Inflammatory macrophage treated with lipopolysaccharide for 1 hour (primary cell): Measurements from ENCODE around the gene RPS6KA3.
"Not testable (repeated sequence)": the region's sequence is repeated elsewhere in the genome, so short reads cannot be mapped to it uniquely, and the experiment has no call there.

Source experiments
- DNase-seq, 2 donors: peaks; one replicate each; pipeline ENCODE4 v3.0.0-alpha.2; 2020 to 2022

Gene RPS6KA3

DNA sequence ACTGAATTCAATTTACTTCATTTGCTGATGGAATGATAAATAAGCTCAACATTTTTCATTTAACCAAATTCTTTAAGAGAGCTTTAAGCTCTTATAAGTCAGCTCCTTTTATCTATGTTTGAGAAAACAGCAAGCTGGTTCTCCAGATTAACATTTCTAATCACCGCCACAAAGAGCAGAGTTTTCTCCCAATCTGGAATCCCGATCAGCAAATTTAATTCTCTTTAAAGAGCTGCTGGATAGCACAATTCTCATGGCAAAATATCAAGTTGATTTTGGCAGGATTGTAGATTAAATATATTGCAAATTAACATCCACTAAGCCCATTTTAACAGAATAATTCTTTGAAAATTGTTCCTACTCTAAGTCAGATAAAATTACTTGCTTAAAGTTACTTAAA, 48.8 kb downstream of the RPS6KA3 start:
- DNase-seq = no peak

DNA sequence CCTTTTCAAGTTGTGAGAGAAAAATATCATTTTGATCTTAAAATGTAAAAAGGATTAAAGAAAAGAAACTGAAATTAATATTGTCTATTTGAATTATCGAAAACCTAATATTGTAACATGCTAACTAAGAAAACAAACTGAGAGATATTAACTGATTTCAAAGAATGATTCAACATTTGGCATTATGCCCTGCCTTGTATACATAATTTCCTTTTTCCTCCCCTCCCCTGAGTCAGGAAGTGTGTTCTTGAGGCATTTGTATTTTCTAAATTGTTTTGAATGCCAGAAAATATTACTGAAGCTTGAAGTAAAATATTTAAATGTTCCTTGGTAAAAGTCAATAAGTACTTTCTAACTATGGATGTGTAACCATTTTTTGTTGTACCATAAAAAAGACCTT, 49.4 kb downstream of the RPS6KA3 start:
- DNase-seq = peak; percentile 28 to 66

DNA sequence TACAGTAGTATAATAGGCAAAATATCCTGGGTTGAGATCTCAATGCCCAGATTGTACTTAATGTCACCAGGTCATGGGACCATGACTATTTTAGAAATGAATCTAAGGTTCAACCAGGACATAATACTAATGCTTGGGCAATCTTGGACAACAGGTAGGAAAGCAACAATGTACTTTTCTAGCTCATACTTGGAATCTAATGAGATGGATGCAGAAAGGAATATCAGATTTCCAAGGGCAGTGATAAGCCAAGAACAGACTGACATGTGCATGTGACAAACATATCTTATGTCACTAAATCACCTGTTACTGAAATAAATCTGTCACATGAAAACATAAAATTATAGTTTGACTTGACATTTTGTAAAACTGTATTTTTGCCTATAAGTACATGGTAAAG, 51.1 kb downstream of the RPS6KA3 start:
- DNase-seq = no peak

DNA sequence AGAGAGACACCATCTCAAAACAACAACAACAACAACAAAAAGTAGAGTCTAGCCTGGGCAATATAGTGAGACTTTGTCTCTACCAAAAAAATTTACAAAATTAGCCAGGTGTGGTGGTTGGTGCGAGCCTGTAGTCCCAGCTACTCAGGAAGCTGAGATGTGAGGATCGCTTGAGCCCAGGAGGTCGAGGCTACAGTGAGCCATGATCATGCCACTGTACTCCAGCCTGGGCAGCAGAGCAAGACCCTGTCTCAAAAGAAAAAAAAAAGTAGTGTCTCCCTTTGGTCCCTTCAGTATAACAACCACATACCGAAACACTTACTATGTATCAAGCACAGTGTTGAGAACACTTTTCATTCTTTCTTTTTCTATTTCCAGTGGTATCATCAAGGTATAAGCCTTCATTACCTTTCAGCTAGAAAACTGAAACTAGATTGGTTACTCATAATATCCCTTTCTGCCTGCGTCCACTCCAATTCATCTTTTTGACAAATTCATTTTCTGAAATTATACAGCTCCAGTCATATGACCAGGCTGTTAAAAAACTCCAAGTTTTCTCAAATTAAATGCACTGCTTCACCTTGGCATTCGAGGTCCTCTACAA, 54.1 kb downstream of the RPS6KA3 start:
- DNase-seq = no peak

DNA sequence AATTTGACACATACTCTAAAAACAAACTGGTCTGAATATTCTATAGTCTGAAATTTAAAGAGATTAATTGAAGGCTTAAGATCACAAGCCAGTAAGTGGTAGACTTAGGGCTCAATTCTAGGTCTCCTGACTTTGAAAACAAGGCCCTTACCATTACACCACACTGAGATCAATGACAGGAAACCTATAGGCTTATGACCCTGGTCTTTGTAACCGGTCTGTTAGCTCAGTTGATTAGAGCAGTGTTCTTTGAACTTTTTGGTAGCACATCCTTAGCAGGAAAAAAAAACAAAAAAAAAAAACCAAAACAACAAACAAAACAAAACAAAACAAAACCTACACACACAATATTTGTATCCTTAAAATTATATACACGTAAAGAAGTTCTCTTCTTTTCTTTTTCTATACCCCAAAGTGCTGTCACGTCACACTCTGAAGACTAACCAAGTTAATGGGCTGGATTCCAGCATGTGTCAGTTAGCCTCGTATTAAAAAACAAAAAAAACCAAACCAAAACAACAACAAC, 55.4 kb downstream of the RPS6KA3 start:
- no peak for DNase-seq

DNA sequence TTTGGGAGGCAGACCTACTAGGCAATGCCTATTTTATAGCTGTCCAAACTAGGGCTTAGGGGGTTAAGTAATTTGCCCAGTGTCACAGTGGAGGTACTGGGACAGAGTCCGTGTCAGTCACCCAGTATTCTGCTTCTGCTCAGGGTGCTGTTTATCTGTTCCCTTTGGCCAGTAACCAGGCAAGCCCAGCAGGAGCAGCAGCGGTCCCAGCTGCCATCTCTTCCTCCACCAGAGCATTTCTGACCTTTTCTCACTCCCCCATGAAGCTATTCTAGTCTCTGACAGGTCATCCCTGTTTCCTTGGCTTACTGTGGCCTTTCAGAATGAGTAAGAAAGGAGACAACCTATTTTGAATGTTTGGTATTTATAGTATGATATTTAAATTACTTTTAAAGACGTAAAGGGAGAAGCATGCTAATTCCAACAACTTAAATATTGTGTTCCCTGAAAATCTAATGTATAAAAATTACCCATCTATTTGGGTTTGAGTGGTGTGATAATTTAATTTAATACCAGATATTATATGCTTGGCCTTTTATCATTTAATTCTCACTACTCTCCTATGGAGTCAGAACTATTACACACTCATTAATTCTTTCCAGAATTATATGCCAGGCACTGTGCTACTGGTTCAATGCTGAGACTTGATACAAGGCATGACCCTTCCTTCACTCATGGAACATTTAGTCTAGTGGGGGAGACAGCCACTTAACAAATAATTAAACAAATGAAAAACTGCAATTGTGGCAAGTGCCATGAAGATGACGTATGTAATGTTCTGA, 60.6 kb downstream of the RPS6KA3 start:
- DNase-seq = no peak

DNA sequence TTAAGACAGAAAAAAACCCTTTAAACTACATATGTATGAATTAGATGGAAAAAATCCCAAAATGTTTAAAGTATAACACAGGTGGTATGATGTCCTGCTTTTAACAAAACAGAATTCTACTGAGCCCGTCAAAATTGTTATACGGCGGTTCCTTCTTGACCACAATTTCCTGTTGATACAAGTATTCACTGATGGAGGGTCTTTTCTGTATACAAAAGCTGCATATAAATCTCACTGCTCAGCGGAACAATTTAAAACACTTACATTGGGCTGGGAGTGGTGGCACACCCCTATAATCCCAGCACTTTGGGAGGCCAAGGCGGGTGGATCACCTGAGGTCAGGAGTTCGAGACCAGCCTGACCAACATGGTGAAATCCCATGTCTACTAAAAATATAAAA, 62.4 kb downstream of the RPS6KA3 start:
- no peak for DNase-seq

DNA sequence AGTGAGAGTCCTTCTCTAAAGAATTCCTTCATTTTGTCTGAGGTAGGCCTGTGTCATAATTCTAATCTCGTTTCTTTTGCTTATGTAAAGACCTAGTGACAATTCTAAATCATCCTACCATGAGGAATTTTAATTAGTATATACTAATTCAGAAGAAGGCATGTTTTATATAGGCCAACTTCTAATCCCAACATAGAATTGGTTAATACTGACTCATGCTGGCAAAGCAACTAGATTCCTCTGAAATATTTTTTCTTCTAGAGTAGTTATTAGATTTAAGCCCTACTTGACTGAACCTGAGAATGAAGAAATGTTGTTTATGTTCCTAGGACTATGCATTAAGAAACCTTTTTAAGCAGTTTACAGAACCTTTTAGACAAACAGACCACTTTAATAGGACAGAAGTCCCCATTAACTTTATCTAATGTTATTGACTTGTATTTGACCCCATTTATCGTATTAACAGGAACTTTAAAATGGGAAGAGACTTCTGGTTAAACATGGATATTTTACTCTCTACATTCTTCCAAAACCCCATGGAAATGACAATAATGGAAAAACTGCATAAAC, 69.0 kb downstream of the RPS6KA3 start:
- no peak for DNase-seq

DNA sequence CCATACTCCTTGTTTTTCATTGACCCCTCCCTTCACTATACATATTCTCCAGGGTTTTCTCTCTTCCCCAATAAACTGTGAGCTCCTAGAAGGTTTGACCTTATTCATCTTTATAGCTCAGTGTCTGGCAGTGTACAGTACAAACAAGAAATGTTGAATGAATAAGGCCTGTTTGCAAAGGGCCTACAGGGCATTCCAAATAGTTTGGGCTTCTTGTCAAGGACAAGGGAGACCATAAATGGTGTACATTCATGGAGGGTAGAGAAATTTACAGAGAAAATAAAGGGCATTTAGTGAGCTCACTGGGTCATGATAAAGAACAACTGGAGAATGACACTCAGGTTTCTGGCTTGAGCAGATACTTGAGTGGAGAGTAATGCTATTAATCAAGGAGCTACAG, 77.5 kb downstream of the RPS6KA3 start:
- DNase-seq = no peak

DNA sequence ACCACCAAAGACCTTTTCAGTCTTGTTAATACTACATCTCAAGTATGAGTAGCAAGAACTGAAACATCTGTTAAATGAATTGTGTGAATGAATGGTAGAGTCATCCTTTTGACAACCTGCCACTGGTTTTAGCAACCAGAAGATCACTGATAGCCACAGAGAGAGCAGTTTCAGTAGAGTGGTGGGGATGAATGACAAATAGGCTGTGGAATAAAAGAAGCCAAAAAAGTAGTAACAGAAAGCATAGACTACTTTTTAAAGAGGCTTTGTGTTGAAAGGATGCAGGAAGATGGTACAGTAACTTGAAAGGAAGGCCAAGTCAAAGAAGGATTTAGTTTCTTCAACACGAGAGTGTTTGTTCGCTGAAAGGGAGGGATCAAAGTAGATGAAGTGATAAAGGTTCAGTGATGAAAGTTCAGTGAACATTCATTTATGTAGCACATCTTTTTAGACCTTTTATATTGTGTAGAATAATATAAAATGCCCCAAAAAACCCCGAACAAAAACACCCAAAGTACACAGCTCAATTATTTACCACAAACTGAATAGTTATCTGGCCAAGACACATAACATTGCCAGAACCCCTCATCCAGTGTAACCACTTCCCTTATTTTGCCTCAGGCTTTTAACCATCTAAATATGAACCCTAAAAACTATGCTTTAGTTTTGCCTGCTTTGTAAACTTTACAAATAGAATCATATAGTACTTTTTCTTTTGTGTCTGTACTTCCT, 84.9 kb downstream of the RPS6KA3 start:
- no peak for DNase-seq

DNA sequence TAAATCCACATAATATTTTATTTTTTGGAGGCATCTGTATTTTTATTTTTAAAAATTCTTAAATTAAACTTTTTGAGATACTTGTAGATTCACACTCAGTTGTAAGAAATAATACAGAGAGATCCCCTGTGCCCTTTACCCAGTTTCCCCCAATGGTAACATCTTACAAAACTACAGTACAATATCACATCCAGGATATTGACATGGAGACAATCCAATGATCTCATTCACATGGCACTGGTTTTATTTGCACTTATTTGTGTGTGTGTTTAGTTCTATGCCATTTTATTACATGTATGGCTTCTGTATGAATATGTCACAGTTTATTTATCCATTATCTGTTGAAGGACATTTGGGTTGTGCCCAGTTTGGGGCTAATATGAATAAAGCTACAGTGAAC, 89.6 kb downstream of the RPS6KA3 start:
- no peak for DNase-seq

DNA sequence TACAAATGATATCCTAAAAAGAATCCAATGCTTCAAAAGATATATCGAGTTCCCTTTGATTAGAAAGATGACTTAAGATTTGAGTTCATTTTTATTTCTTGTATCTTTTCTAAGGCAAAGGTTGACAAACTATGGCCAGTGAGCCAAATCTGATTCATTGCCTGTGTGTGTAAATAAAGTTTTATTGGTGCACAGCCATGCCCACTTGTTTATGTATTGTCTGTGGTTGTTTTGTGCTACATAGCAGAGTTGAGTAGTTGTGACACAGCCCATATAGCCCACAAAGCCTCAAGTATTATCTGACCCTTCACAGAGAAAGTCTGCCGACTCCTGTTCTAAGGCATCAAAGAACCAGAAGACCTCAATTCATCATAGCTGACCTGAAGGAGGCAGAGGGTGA, 92.9 kb downstream of the RPS6KA3 start:
- no peak for DNase-seq

DNA sequence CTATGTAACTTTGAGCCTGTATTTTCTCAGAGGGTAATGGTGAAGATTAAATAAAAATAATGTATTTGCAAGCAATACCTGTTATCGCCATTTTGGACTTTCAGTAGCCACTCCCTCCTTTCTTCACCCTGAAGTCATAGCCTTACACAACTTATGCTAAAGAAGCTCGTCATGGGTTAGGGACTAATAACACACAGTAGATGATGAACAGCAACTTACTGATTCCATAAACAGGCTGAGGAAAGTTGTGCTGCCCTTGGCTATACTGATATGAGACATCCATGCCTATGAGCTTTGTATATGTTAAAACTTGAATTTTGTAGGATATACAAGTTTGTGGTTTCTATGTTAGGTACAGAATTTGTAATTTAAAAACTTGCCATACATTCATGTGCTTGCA, 93.4 kb downstream of the RPS6KA3 start:
- no peak for DNase-seq

DNA sequence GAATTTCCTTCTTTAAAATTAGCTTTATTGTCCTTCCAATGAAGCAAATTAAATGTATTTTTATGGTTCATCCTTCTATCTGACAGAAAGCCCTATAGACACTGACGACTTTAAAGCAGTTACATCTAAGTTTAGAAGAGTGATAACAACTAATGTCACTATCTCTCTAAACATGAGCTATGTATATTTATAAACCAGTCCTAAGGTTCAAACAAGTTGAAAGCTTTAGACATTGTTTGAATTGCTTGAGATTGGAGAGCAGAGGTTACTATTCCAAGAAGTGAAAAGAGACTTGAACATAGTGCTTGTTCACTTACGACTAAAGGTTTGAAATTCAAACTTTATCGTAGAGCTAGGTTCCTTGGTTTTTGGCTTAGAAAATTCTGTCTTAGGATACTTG, 94.8 kb downstream of the RPS6KA3 start:
- DNase-seq = no peak

DNA sequence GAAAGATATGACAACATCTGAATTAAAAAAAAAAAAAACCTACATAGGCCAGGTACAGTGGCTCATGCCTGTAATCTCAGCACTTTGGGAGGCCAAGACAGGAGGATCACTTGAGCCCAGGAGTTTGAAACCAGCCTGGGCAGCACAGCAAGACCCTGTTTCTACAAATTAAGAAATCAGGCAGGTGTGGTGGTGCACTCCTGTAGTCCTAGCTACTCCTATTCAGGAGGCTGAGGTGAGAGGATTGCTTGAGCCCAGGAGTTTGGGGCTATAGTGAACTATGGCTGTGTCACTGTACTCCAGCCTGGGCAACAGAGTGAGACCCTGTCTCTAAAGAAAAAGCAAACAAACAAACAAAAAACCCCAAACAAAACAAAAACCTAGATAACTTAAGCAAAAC, 104.2 kb downstream of the RPS6KA3 start:
- DNase-seq = not testable (repeated sequence)

DNA sequence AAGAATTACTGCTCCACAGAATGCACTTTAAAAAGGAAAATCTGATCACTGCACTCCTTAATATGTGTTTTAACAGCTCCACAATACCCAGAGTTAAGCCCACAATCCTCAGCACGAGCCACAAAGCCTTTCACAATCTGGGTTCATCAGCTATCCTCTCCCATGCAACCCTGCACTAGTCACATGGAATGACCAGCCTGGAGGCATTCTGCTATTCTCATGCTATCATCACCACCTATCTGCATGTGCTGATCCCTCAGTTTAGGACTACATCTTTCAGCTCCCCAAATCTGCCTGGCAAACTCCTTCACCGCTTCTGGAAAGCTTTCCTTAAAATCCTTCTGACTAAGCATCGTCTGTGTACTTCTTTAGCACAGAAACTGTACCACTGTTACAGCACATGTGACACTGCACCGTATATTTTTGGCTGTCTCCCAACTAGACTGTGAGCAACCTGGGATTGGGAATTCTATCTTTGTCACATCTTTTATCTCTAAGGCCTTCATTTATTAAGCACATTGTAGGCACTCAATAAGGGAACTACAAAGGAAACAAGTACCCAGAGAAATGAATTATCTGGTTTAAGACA, 106.8 kb downstream of the RPS6KA3 start:
- no peak for DNase-seq

DNA sequence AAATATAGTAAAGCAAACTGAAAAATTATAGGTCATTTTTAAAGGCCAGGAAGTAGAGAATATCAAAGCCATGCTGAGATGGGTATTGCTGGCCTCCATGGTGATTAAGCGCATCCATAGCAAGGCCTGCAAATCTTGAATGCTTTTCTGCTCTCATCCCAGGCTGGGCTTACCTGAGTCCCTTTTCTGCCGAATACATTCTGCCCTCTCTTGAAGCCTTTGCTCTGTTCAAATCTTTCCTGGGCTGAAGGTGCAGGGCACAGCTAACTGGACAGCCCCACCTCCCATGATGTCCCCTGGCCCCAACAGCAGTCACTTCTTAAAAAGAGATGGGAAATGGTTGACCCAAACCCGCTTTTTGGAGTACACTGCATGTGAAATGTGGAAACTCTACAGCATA, 115.0 kb downstream of the RPS6KA3 start:
- no peak for DNase-seq

DNA sequence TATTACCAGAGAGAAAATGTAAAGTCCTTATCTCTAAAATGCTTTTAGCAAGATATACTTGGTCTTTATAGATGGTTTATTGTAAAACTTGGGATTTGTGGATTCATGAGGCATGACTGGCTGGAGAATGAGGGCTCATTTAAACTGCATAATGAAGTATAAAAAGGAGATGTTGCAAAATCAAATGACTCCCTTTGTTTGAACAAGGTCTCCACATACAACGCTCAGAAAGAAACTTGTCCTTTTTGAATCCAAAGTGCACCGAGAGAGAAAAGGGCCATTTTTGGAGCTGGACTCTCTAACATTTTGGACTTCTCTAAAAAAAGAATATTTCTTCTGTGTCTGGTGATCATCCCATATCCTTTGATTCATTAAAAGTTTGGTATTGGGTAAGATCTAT, 117.4 kb downstream of the RPS6KA3 start:
- no peak for DNase-seq

DNA sequence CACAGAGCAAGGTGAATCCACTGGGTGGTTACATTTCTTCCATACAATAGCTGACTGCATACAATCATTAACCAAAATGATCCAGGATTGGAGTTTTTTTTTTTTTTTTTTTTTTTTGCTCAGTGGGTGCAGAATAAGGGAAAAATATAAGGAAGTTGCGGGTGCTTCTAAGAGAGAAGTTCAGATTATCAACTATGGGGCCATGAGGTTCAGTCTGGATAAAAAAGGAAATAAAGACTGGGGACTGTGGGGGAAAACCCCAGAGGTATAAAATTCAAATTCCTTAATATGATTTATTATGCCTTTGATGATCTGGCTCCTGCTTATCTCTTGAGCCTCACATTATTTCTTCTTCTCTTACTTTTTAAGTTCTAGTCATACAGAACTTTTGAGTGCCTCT, 119.1 kb downstream of the RPS6KA3 start:
- peak; percentile 42 to 53 for DNase-seq

DNA sequence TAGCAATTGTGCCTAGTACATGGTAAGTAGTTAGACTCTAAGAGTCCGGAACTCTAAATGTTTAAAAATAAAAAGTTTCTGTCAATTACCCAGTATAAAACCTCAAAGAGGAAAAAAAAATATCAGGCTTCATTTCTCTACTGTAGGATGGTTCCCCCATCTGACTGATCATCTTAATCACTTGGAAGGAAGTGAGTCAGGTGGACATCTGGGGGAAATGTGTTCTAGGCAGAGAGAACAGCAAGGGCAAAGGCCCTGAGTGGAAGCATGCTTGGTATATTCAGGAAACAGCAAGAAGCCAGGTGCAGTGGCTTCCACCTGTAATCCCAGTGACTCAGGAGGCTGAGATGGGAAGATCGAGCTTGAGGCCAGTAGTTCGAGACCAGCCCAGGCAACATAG, 122.2 kb downstream of the RPS6KA3 start:
- peak in 1 of 2 donors; percentile 8 for DNase-seq

DNA sequence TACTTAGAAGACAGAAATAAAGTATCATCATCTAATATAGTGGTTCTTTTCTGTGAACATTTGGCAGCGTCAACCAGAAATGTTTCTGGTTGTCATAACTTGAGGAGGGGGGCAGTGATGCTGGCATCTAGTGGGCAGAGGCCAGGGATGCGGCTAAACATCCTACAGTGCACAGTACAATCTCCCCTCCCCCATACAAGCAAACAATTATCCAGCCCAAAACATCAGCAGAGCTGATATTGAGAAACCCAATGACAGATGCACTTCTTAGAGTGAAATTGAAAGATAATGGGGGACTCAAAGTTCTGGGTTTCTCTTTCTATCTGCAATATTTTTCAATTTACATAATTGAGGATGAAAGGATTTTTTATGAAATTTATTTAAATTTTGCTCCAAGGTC, 123.1 kb downstream of the RPS6KA3 start:
- DNase-seq = peak in 1 of 2 donors; percentile 9

DNA sequence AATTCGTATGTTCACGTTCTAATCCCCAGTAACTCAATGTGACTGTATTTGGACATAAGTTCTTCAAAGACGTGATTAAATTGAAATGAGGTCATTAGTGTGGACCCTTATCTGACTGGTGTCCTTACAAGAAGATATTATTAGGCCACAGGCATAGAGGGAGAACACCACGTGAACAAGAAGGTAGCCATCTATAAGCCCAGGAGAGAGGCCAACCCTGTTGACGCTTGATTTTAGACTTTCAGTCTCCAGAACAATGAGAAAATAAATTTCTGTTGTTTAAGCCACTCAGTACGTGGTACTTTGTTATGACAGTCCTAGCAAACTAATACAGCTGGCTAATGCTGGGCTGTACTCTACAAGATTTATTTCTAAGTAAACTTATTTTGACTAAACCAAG, 123.6 kb downstream of the RPS6KA3 start:
- DNase-seq = no peak
